HEK293 (cell line): ENCODE results near the gene ACP1.

ENCODE experiments used
- EGR2 ChIP-seq: fragments of 450-650 bp; formaldehyde crosslinking; IDR thresholded peaks from 2 replicates; pipeline ENCODE4 v1.5.1; 2016; ENCODE audit warnings: low read depth, missing biosample characterization, missing genetic modification characterization
- KLF17 ChIP-seq: fragments of 450-650 bp; formaldehyde crosslinking; IDR thresholded peaks from 2 replicates; pipeline ENCODE4 v1.5.1; 2016; ENCODE audit warnings: missing biosample characterization, missing genetic modification characterization
- KLF7 ChIP-seq: fragments of 450-650 bp; formaldehyde crosslinking; IDR thresholded peaks from 2 replicates; pipeline ENCODE4 v1.5.1; 2016; ENCODE audit warnings: missing biosample characterization, missing genetic modification characterization, borderline replicate concordance
- MEIS1 ChIP-seq: sonication (generic); formaldehyde crosslinking; IDR thresholded peaks from 2 replicates; pipeline ENCODE4 v1.8.1; 2022; ENCODE audit warnings: missing genetic modification reagents, mild to moderate bottlenecking, borderline replicate concordance
- SP2 ChIP-seq: fragments of 450-650 bp; formaldehyde crosslinking; IDR thresholded peaks from 2 replicates; pipeline ENCODE4 v1.5.1; 2016; ENCODE audit warnings: missing biosample characterization, missing genetic modification characterization
- SP7 ChIP-seq: fragments of 450-650 bp; formaldehyde crosslinking; IDR thresholded peaks from 2 replicates; pipeline ENCODE4 v1.5.1; 2016; ENCODE audit warnings: missing biosample characterization, missing genetic modification characterization
- YY1 ChIP-seq: fragments of 450-650 bp; formaldehyde crosslinking; IDR thresholded peaks from 2 replicates; pipeline ENCODE4 v1.5.1; 2018; ENCODE audit warnings: missing biosample characterization, missing genetic modification characterization
- ZBTB1 ChIP-seq: fragments of 450-650 bp; formaldehyde crosslinking; IDR thresholded peaks from 2 replicates; pipeline ENCODE4 v1.5.1; 2016; ENCODE audit warnings: missing biosample characterization, missing genetic modification characterization
- ZBTB11 ChIP-seq: fragments of 450-650 bp; formaldehyde crosslinking; conservative IDR thresholded peaks from 2 replicates; pipeline ENCODE4 v1.5.1; 2016; ENCODE audit warnings: low read depth, missing biosample characterization, missing genetic modification characterization
- ZBTB17 ChIP-seq: fragments of 450-650 bp; formaldehyde crosslinking; IDR thresholded peaks from 2 replicates; pipeline ENCODE4 v1.5.1; 2016; ENCODE audit warnings: missing biosample characterization, missing genetic modification characterization
- ZBTB26 ChIP-seq: fragments of 450-650 bp; formaldehyde crosslinking; optimal IDR thresholded peaks from 2 replicates; pipeline ENCODE3; 2016; ENCODE audit warnings: missing biosample characterization, mild to moderate bottlenecking, missing genetic modification characterization
- ZBTB48 ChIP-seq: fragments of 450-650 bp; formaldehyde crosslinking; IDR thresholded peaks from 2 replicates; pipeline ENCODE4 v1.5.1; 2016; ENCODE audit warnings: missing biosample characterization, missing genetic modification characterization
- ZBTB8A ChIP-seq: fragments of 450-650 bp; formaldehyde crosslinking; IDR thresholded peaks from 2 replicates; pipeline ENCODE4 v1.5.1; 2016; ENCODE audit warnings: missing biosample characterization, missing genetic modification characterization
- ZNF280D ChIP-seq: fragments of 450-650 bp; formaldehyde crosslinking; IDR thresholded peaks from 2 replicates; pipeline ENCODE4 v1.5.1; 2016; ENCODE audit warnings: missing biosample characterization, missing genetic modification characterization
- ZNF335 ChIP-seq: fragments of 450-650 bp; formaldehyde crosslinking; conservative IDR thresholded peaks from 2 replicates; pipeline ENCODE4 v1.5.1; 2016; ENCODE audit warnings: missing biosample characterization, missing genetic modification characterization
- ZNF350 ChIP-seq: fragments of 450-650 bp; formaldehyde crosslinking; IDR thresholded peaks from 2 replicates; pipeline ENCODE4 v1.5.0; 2017; ENCODE audit warnings: missing biosample characterization, mild to moderate bottlenecking, missing genetic modification characterization
- ZNF404 ChIP-seq: fragments of 450-650 bp; formaldehyde crosslinking; IDR thresholded peaks from 2 replicates; pipeline ENCODE4 v1.5.1; 2017; ENCODE audit warnings: missing biosample characterization, missing genetic modification characterization
- ZNF501 ChIP-seq: fragments of 450-650 bp; formaldehyde crosslinking; IDR thresholded peaks from 2 replicates; pipeline ENCODE4 v1.5.1; 2016; ENCODE audit warnings: missing biosample characterization, missing genetic modification characterization
- ZNF530 ChIP-seq: fragments of 450-650 bp; formaldehyde crosslinking; IDR thresholded peaks from 2 replicates; pipeline ENCODE4 v1.5.1; 2016; ENCODE audit warnings: low read depth, missing biosample characterization, missing genetic modification characterization
- ZNF580 ChIP-seq: fragments of 450-650 bp; formaldehyde crosslinking; IDR thresholded peaks from 2 replicates; pipeline ENCODE4 v1.5.1; 2016; ENCODE audit warnings: missing biosample characterization, missing genetic modification characterization
- ZNF626 ChIP-seq: fragments of 450-650 bp; sonication (Bioruptor Pico); formaldehyde crosslinking; IDR thresholded peaks from 2 replicates; pipeline ENCODE4 v1.5.1; 2018; ENCODE audit warnings: missing biosample characterization, missing genetic modification characterization, inconsistent platforms
- ZNF692 ChIP-seq: fragments of 450-650 bp; formaldehyde crosslinking; IDR thresholded peaks from 2 replicates; pipeline ENCODE4 v1.5.1; 2016; ENCODE audit warnings: missing biosample characterization, missing genetic modification characterization
- ZNF76 ChIP-seq: fragments of 450-650 bp; formaldehyde crosslinking; IDR thresholded peaks from 2 replicates; pipeline ENCODE4; 2016; ENCODE audit warnings: low read depth, missing biosample characterization, missing genetic modification characterization, borderline replicate concordance
- ZNF830 ChIP-seq: fragments of 450-650 bp; IDR thresholded peaks from 2 replicates; pipeline ENCODE4 v1.5.0; 2018; ENCODE audit warnings: missing biosample characterization, missing genetic modification characterization, low read depth, mild to moderate bottlenecking, moderate library complexity
- ZSCAN5A ChIP-seq: fragments of 450-650 bp; formaldehyde crosslinking; IDR thresholded peaks from 2 replicates; pipeline ENCODE4 v1.5.1; 2016; ENCODE audit warnings: missing biosample characterization, missing genetic modification characterization
- ZXDB ChIP-seq: fragments of 450-650 bp; formaldehyde crosslinking; IDR thresholded peaks from 2 replicates; pipeline ENCODE4 v1.5.1; 2016; ENCODE audit warnings: missing biosample characterization, missing genetic modification characterization

The ACP1 gene

GRCh38 chr2:264493-265468, at the start of gene ACP1 (continued):
- TF ChIP-seq ZBTB11: peak; percentile 82
- peak; percentile 48; the same call in 1 of the 2 replicates for TF ChIP-seq SP7 (tag by site-specific recombination)
- peak; percentile 55; the same call in 1 of the 2 replicates for TF ChIP-seq ZNF501 (tag by site-specific recombination)
- TF ChIP-seq ZSCAN5A: 0 out of 2 replicates have a peak, but pooled peaks have one; percentile 33
- TF ChIP-seq ZNF280D (tag by site-specific recombination): no peak
- TF ChIP-seq ZNF692 (tag by site-specific recombination): peak; percentile 42; the same call in 1 of the 2 replicates
- no peak for TF ChIP-seq ZNF830 (tag by site-specific recombination)
- peak; percentile 42 for TF ChIP-seq ZNF335 (tag by site-specific recombination)
- TF ChIP-seq ZXDB (tag by site-specific recombination): peak; percentile 79
- TF ChIP-seq KLF7 (tag by site-specific recombination): no peak
- peak; percentile 88 for TF ChIP-seq ZBTB26 (tag by site-specific recombination)
- TF ChIP-seq ZNF530: no peak
- TF ChIP-seq MEIS1 (CRISPR knock-in tag): no peak
- TF ChIP-seq ZBTB1 (tag by site-specific recombination): no peak
- peak; percentile 76 for TF ChIP-seq SP2 (tag by site-specific recombination)
- TF ChIP-seq ZNF76 (tag by site-specific recombination): peak; percentile 39; the same call in 1 of the 2 replicates
- peak; percentile 57 for TF ChIP-seq ZBTB8A (tag by site-specific recombination)
- peak; percentile 61 for TF ChIP-seq EGR2
- TF ChIP-seq ZNF404: no peak
- 0 out of 2 replicates have a peak, but pooled peaks have one; percentile 26 for TF ChIP-seq ZNF580 (tag by site-specific recombination)
- TF ChIP-seq KLF17 (tag by site-specific recombination): no peak
- peak; percentile 42 for TF ChIP-seq ZBTB17 (tag by site-specific recombination)
- peak; percentile 74 for TF ChIP-seq YY1 (tag by site-specific recombination)
- TF ChIP-seq ZBTB48 (tag by site-specific recombination): peak; percentile 46; the same call in 1 of the 2 replicates
- TF ChIP-seq ZNF626 (tag by site-specific recombination): no peak
- no peak for TF ChIP-seq ZNF350
